Measurements from ENCODE around the gene ZBTB12.

GRCh38 chr6:31906122-31906521 lies 4.2 kb upstream of the ZBTB12 start:
- TF ChIP-seq CTCF (IDR thresholded peaks at IDR 0.05) (no peak), POLR2A (IDR thresholded peaks at IDR 0.05) (no peak), POLR2AphosphoS5 (IDR thresholded peaks at IDR 0.05) (no peak)

Data from prostate gland (tissue), 2 donors.